CD4-positive, alpha-beta T cell treated with Interferon gamma for 1 hour (primary cell): ENCODE data around the gene MYO1D.

Source experiments
- DNase-seq: peaks from one replicate; pipeline ENCODE4 v3.0.0-alpha.2; 2020

The MYO1D gene

DNA sequence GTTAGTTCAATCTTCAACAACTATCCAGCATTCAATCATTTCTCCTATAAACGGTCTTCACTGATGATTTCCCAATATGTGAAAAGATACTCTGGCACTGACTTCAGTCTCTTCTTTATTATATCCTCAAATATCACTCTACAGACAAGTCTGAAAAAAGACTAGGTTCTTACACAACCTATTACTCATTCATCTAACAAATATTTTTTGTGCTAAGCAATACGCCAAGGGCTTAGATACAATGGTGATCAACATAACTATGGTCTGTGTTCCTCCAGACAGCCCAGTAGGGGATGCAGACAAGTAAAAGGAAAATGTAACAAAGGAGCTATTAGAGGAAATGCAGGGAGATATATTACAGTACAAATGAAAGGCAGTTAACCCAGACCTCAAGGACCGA, 63.9 kb downstream of the MYO1D start:
- DNase-seq, result no peak

DNA sequence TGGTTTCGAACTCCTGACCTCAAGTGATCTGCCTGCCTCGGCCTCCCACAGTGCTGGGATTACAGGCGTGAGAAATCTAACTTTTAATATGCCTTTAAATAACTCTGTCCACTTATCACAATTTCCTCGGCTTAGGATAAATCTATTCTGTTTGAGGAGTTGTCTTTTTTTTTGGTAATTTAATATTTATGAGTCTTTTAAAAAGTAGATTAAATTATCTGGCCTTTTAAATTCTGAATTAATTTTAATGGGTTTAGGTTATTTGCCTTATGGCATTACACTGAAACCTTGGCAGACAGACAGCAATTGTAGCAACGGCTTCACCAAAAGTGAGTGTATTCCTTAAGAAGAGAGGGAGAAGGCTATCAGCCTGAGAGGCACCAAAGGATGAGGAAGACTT, 66.2 kb downstream of the MYO1D start:
- DNase-seq, result no peak

DNA sequence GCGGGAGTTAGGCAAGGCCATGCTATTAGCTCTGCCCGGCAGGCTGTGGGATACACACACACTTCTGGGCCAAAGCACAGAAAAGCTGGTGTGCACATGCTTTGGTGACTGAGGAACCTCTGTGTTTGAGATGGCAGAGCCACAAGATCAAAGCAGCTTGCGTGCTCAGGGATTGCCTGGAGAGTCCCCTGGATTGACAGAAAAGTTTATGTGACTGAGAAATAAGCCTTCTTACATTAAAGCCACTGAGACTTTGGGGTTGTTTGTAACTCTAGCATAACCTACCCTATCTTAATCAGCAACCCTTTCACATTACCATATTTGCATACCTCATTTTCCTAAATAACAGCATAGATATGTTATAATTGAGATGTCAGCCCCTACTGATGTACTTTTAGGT, 69.3 kb downstream of the MYO1D start:
- DNase-seq, result no peak

DNA sequence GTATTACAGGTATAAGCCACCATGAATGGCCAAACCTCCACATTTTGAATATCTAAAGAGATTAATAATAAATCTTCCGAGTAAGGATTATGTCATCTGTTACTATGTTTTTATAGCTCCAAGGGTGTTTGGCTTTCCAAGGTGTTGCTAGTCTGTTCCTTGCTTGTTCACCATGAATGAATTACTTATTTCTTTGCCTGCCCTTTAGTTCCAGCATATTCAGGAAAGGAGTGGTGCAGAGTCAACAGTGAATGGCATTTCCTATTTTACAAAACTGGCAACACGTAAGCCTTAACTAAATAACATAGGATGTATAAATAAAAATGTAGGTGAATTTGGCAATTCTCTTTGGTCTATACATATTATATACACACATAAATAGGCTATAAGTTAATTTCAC, 70.3 kb downstream of the MYO1D start:
- DNase-seq, result no peak

DNA sequence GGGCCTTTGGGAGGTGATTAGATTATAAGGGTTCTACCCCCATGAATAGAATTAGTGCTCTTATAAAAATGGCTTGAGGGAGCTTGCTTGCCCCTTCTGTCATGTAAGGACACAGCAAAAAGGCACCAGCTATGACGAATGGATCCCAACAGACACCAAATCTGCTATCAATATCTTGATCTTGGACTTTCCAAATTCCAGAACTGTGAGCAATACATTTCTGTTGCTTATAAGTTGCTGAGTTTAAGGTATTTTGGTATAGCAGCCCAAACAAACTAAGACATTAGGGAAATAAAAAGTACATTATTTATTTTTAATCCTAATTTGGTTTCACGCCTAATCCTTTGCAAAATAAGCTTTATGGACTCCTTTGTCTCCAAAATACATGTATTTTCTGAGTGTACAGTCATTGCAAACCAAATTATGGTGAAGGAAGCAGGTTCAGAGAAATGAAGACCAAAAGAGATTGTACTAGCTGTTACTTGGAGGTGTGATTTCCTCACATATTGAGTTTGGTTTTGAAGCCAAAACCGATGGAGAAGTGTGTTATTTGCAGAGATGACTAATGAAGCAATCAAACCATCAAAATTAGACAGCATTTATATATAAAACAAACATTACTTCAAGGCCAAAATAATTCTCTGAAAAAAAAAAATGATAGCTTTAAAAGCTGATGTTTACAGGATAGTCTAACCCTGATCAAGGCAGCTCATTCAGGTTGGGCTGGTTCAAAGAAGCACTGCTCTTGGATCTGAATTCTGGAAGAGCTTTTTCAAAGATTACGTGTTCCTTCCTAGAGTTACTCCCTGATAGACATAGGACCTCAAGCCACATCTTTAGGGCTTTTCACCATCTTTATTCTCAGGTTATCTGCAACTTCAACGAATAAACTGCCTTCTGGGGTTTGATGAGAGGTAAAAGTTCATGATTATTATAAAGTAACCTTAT, 71.6 kb downstream of the MYO1D start:
- DNase-seq, result no peak

DNA sequence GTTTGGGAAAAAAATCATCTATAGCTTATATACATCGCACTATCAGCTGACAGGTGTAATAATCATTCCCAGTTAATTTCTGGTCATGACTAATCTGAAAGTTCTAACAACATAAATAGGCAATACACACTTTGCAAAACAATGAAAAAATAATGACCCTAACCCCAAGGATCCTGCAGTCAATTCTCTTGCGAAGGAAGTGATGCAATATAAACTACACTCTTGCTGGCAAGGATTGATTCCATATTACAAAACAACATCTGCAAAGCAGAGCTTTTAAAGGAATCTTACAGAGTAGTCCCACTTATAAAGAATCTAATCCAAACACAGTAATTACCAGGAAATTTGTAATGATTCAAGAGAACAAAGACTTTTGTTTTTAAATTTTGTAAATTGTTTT, 73.4 kb downstream of the MYO1D start:
- DNase-seq, result no peak

DNA sequence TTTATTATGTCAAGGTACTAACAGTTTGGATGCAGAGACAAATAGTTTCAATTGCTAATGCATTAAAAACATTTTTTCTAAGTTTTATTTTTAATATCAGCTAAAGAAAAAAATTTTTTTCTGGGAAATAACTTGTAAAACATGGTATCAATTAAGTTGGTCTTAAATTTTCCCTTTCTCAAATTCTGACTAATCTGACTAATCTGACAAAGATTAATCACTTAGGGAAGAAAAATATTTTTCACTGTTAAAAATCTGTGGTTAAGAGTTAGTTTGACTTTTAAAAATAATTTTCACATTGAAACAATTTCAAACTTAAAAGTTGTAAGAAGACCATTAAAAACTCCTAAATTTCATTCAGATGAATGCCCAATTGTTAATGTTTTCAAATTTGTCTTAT, 74.6 kb downstream of the MYO1D start:
- DNase-seq, result no peak

DNA sequence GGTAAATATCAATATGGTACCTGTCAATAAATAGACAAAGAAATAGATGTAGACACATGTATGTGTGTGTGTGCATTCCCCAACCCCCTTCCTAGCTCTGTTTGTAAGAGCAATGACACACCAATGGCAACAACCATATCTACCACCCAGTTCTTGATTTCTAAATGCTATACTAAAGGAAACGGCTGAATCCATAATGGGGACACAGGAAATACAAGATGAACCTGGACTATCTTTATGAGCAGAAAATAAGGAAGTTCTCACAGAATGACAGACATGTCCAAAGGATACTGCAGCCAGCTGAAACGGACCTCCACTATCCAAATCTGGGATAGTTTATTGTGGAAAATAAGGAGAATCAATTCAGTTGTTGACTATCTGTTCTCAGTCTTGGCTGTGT, 75.3 kb downstream of the MYO1D start:
- no peak for DNase-seq

DNA sequence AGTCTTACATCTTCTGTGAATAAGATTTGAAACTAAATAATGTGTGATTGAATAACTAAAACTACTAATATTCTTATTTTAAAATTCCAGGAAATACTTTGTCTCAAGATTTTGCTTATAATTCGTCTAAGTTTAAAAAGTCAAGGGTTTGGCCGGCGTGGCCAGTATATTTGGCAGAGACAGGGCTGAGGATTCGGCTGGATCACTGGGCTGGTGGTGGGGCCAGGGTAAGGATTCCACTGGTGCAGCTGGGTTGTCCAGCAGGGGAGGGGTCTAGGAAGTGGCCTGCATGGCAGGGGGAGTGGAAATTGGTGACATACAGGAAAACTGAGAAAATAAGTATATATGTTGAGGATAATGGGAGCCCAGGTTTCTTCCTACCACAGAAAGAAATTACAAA, 75.7 kb downstream of the MYO1D start:
- DNase-seq, result no peak

DNA sequence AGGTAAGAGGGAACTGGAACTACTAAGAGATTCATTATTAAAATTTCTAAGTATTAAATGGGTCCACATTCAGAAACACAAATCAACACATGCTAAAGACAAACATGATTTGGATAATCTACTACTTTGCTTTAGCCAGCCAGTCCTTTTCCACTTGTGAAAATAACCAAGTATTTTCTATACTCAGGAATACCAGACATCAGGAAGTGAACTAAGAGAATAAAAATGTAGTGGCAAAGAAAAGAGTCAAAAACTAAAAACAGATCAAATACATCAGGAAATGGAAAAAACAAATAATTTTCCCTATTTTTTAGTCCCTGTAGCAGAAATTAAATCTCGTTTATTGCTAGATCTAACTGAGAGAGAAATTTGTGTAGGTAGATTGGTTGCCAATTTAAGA, 78.0 kb downstream of the MYO1D start:
- no peak for DNase-seq

DNA sequence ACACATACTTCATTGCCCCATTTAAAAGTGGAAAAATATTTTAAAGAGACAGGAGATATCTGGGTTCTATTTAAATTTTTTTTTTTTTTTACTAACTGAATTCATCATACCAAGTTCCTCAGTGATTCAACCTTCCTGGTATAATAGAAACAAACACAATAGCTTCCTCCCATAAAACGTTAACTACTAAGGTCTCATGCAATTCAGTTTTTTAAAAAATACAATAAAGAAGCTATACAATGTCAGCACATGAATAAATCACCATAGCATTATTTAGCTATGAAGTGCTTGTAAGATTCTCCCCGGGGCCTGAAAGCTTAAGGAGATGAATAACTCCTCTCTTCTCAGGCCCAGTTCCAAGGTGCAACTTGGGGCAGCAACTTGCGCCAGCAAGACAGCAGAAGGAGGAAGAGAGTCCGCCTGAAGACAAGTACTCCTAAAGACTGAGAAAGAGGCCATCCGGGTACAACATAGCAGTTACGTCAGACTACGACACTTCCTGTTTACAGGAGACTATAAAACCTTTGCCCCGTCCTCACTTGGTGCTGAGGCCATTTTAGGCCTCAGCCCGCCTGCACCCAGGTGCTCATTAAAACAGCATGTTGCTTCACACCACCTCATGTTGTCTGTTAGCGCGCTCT, 81.5 kb downstream of the MYO1D start:
- DNase-seq, result no peak

DNA sequence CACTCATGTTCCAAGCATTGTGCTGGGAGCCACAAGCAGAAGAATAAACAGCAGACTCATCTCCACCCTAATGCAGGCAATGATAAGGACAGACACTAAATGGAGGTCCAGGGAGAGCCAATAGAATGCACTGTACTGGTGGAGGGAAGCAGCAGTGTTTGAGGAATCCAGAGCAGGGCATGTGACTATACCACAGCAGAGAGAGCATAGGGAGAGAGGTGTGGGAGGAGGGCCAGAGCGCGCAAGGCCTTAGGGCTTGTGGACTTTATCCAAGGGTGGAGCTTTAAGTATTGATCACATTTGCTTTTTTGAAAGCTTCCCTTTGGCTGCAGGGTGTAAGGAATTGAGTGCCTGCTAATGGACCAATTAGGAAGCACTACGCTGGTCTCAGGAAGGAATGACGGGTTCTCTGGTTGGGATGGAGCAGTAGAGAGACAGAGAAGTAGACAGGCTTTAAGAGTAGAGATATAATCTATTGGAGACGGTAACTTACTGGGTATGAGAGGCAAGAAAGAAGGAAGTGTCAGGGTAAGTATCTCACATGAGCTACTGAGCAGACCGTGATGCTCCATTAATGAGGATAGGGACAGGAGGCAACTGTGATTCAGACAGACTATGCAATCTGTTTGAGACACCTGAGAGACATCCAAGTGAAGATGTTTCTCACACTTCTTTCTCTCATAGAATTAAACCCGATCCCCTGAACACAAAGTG, 82.2 kb downstream of the MYO1D start:
- DNase-seq, result no peak

DNA sequence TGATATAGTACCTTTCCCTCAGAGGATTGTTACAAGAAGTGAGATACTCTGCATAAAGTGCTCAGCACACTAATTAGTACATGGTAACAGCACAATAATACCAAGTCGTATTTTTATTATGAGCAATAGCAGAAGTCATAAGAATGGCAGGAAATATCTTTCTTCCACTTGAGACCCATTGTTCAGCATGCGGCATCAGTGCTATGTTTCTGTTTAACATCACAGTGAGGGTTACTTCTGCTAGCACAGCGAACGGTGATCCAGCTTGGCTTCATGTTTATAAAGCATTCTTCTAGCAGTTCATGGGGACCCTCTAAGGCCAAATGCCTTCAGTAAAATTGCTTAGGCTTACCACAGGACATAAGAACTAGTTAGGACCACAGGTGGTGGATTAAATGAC, 83.1 kb downstream of the MYO1D start:
- DNase-seq, result no peak

DNA sequence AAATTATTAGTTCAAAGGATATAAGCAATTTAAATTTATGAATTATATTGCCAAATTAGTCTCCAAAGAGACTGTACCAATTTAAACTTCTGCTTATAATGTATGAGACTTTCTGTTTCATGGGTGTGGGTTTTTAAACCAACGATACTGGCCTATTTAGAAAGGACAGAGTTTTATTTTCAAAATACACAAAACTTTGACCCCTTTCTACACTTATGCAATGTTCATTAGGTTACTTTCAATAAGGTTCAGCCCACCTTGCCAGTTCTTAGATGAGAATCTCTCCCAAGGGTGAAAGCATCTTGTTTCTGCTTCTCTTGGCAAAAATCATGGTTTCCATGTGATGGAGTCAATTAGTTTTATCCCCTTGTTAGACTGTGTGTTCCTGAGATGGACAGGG, 84.7 kb downstream of the MYO1D start:
- no peak for DNase-seq

DNA sequence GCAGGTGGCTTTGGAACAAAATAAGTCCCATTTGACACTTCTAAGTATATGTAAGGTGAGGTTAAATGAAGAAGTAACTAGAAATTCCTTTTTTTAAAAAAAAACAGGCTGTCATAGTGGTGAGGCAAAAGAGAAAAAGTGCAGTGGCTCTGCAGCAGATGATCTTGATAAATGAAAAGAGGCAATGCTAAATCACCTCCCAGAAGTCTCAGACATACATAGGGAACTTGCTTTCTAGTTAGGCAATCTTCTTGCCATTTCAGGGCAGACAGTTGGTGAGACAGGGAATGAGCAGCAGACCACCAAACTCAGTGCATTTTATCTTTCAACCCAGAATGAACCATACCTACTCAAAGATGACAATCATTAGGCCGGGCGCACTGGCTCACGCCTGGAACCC, 90.8 kb downstream of the MYO1D start:
- no peak for DNase-seq

DNA sequence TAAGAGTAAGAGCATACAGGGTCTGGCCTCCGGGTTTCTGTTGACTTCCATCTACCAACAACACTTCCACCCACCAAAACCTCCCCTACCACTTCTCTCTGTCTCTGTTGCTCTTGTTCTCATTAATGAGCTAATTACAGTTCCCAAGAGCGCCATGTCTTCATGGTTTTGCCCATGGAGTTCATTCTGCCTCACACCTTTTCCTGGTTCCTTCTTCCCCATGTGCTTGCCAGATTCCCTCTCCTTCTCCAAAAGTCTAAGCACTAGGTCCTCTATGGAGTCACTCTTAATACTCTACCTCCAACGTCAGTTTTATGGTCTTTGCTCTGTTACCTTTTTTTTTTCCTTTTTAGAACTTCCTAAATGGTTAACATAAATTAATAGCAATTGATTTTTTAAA, 92.8 kb downstream of the MYO1D start:
- no peak for DNase-seq

DNA sequence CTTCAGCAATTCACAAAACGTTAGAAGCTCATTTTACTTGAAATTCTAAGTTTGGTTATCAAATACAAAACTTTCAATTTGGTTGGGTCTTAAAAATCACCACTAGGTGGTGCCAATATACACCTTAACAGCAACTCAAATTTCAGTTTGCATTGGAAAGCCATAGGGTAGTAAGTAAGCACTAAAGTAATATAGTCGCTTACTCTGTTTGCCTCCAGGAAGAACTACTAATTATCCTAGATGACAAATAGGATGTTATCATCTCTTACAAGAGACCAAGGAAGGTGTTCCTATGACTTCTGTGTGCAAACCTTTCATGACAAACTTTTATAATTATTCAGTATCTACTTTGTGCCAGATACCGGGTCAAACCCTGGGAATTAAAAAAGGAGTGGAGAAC, 93.3 kb downstream of the MYO1D start:
- DNase-seq, result no peak

DNA sequence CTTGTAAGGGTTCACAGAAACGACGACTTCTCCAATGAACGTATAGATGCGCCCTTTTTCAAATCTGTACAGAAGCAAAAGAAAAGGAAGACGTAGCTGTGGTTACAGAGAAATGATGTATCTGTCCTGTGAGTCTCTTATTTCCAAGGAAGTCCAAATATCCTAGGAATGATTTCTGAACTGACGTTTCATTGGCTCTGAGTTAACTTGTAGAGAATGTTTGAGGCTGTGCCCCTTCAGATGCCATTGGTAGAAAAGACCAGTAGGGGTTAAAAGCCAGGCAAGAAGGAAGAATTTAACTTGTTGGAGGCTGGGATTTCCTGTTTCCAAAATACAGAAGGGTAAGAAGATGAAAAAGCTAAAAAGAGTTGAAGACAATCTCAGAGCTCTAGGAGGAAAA, 96.2 kb downstream of the MYO1D start:
- no peak for DNase-seq

DNA sequence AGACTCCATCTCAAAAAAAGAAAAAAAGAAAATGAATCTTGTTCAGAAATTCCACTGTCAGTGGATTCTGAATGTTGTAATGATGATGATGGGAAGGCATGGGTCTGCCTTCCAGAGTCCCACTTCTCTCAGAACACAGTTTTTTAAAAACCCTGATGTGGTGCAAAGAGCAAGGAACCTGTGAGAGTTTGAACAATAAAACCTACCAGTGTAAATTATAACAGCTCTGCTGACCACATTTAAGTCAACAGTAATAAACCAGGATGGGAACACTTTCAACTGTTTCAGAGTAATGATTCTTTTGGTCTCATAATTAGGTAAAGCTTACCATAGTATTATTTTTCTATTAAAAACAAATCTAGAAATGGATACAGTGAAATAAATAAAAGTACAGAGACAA, 99.0 kb downstream of the MYO1D start:
- no peak for DNase-seq

DNA sequence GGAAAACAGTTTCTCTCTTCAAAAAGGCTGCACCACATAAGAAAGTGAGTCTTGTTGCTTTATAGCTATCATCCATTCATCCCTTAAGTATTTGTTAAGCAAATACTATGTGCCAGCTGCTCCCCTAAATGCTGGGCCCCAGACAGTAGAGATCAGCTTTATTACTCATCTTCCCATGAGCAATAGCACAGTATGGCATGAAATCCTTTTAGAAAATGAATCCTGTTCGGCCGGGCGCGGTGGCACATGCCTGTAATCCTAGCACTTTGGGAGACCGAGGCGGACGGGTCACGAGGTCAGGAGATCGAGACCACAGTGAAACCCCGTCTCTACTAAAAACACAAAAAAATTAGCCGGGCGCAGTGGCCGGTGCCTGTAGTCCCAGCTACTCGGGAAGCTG, 99.5 kb downstream of the MYO1D start:
- DNase-seq, result no peak

DNA sequence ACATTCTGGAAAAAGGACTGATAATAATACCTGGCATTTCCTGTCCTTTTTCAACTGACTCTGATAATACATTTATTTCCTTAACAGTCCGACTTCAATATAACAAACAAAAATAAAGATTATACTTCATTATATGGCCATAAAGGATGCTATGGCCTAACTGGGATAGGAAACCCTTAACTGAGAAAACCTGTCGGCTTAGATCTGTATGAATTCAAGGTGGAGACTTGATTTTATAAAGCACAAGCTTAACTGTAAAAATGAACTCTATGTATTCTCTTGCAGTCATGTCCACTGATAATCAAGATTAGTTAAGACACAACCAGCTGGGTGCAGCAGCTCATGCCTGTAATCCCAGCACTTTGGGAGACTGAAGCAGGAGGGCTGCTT, 102.2 kb downstream of the MYO1D start:
- no peak for DNase-seq

DNA sequence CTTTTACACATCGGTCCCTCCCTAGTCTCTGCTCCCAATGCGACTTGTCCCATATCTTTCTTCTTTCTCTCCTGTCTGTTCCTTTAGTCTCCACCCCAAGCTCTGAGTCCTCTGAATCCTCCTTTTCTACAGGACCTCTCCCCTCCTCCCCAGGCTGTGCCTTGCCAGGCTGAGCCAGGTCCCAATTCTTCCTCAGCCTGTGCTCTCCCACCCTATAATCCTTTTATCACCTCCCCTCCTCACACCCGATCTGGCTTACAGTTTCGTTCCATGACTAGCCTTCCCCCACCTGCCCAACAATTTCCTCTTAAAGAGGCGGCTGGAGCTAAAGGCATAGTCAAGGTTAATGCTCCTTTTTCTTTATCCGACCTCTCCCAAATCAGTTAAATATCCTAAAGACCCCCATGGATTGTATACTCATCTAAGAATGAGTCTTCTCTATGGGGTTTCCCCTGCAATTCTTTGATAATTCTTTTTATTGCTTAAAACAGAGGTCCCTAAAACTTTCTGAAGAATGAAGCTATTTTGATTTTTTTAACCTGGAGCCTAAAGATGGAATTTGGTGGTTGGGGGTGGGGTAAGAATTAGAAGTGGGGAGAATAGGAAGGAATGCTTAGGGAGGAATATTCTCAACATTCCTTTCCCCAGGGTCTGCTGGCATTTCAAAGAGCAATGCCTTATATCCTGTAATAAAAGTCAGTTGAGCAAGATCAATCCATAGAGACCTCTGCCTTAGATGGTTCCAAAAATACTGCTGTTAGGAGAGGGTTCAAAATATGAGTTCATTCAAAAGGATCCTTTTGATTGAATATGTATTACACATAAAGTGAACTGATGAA, 102.8 kb downstream of the MYO1D start:
- no peak for DNase-seq

DNA sequence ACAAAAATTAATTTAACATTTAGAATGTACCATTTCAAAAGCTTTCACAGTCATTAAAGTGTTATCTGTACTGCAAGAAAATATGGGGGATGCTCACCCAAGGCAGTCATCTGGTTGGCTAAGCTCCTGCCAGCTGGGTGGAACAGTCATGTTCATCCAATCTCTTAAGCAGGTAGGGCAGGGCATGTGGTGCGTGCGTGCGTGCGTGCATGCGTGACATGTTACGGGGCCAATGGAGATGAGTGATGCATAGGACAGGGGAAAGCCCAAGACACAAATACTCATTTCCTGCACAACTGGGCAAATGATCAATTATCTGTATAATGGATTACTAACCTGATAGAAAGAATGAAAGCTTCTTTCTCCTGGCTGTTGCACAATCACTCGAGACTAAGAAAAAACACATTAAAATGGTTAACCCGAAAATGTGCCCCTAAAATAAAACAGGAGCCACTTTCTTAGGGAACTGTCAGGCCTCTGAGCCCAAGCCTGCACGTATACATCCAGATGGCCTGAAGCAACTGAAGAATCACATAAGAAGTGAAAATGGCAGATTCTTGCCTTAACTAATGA, 104.4 kb downstream of the MYO1D start:
- DNase-seq, result no peak
